ENCODE data around the gene KLHDC7A. TPM values are rescaled to one million over a fixed set of nuclear protein-coding genes. Genes with fewer than 3 reads are reported as not detected.

Gene KLHDC7A
- total and polyA plus RNA-seq, 2 of the 4 experiments (the other 2 are of a cell fraction): not detected

DNA sequence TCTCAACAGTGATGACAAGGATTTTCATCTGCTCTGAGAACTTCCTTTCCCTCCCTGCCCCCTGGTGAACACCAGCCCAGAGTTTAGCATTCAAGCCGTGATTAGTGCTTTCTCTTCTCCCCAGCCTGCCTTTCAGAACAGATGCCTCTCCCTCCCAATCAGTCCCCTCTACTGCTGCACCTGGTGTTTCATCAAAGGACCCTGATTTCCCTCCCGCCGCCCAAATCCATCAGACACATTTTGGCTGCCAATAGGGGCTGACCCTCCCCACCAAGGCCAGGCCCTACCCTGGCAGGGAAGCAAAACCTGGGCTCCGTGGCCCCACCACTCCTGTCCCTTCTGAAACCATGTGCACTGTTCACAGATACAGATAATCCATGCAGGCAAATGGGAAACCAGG lies 34.0 kb upstream of the KLHDC7A start:
- Histone ChIP-seq H3K79me1 (ENCODE audit: low read depth in 1 of 2, low read length in 2 of 2) (no peaks in the 10 kb centered on the region), H3K9ac (ENCODE audit: low read depth, low read length) (no peak overlapping the region), H4K20me1 (ENCODE audit: insufficient read depth, low read length) (no peaks in the 10 kb centered on the region), H3K36me3 (ENCODE audit: control insufficient read depth, insufficient read depth, low read length) (no peaks in the 10 kb centered on the region), H2BK5ac (ENCODE audit: low read depth, low read length, poor library complexity, severe bottlenecking) (no peak overlapping the region), H3K9me1 (ENCODE audit: insufficient read depth, low read length) (no peaks in the 10 kb centered on the region), H2AK5ac (ENCODE audit: low read depth, low read length) (no peak overlapping the region), H4K91ac (ENCODE audit: insufficient read depth, low read depth, low read length) (no peak overlapping the region), H4K8ac (ENCODE audit: low read depth in 2 of 2, low read length in 2 of 2) (no peak overlapping the region), H3K9me3 (ENCODE audit: control insufficient read depth, insufficient read depth, low read length) (peaks cover 24% of the 10 kb centered on the region), H3K27ac (ENCODE audit: insufficient read depth, low read length) (no peak overlapping the region), H3K4me1 (ENCODE audit: control insufficient read depth, insufficient read depth, low read length) (no peaks in the 10 kb centered on the region), H2AK9ac (replicated peaks; ENCODE audit: low read depth, low read length, poor library complexity) (no peak overlapping the region), H2BK120ac (ENCODE audit: low read depth, low read length) (no peak overlapping the region), H2BK20ac (ENCODE audit: low read depth, low read length) (no peak overlapping the region), H3K56ac (ENCODE audit: extremely low read depth, insufficient read depth, low read length) (no peak overlapping the region), H3K4me3 (ENCODE audit: insufficient read depth, low read depth, low read length) (no peak overlapping the region), H2AFZ (replicated peaks; ENCODE audit: low read length, poor library complexity) (no peak overlapping the region), H3K14ac (replicated peaks; ENCODE audit: low read depth, low read length) (no peak overlapping the region), H3K27me3 (ENCODE audit: control insufficient read depth, insufficient read depth, low read length) (no peaks in the 10 kb centered on the region), H3K18ac (ENCODE audit: low read depth, low read length) (no peak overlapping the region), H3K4me2 (ENCODE audit: low read depth, low read length) (no peak overlapping the region), H3K23ac (ENCODE audit: low read depth, low read length) (no peak overlapping the region), H3K4ac (ENCODE audit: low read depth, low read length) (no peak overlapping the region), H4K5ac (ENCODE audit: low read depth, low read length) (no peak overlapping the region), H2BK15ac (ENCODE audit: low read depth, low read length) (no peak overlapping the region)
- DNase-seq: no peak
- no peak for ATAC-seq (ENCODE audit: low read depth)
- 27% methylated on average over 2 of the region's 4 CpGs; no CpG with 5 or more reads in 1 of the 2 experiments for WGBS, 2 experiments (ENCODE audit: extremely low coverage in 2 of 2, insufficient read length in 1 of 2)
- BruUV-seq (replicated peaks): no TSS peak
- intact Hi-C loops (cut with micrococcal nuclease) (no loop called here), in situ Hi-C loops (cut with MboI; ENCODE audit: low sequenced_read_pairs) (no loop called here), dilution Hi-C loops (cut with HindIII; ENCODE audit: low sequenced_read_pairs, unreplicated experiment) (no loop called here)
- no peak for TF ChIP-seq NFE2L2 (IDR thresholded peaks at IDR 0.05; ENCODE audit: low read depth, low read length)
- no peak for TF ChIP-seq MAZ (IDR thresholded peaks at IDR 0.05; ENCODE audit: borderline replicate concordance, low read depth, low read length)
- TF ChIP-seq MAFK (IDR thresholded peaks at IDR 0.05; ENCODE audit: low read depth, low read length): no peak
- TF ChIP-seq RAD21 (IDR thresholded peaks at IDR 0.05; ENCODE audit: low read length): no peak
- no peak for TF ChIP-seq CEBPB (IDR thresholded peaks at IDR 0.05; ENCODE audit: low read depth, low read length)
- TF ChIP-seq POLR2A (IDR thresholded peaks at IDR 0.05; ENCODE audit: low read depth, low read length): no peak
- TF ChIP-seq, protein P1, sequence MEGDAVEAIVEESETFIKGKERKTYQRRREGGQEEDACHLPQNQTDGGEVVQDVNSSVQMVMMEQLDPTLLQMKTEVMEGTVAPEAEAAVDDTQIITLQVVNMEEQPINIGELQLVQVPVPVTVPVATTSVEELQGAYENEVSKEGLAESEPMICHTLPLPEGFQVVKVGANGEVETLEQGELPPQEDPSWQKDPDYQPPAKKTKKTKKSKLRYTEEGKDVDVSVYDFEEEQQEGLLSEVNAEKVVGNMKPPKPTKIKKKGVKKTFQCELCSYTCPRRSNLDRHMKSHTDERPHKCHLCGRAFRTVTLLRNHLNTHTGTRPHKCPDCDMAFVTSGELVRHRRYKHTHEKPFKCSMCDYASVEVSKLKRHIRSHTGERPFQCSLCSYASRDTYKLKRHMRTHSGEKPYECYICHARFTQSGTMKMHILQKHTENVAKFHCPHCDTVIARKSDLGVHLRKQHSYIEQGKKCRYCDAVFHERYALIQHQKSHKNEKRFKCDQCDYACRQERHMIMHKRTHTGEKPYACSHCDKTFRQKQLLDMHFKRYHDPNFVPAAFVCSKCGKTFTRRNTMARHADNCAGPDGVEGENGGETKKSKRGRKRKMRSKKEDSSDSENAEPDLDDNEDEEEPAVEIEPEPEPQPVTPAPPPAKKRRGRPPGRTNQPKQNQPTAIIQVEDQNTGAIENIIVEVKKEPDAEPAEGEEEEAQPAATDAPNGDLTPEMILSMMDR (conservative IDR thresholded peaks at IDR 0.05; ENCODE audit: low read depth, low read length): no peak
- TF ChIP-seq RFX5 (IDR thresholded peaks at IDR 0.05; ENCODE audit: low read depth, low read length): no peak
- TF ChIP-seq BHLHE40 (IDR thresholded peaks at IDR 0.05; ENCODE audit: low read depth, low read length): no peak
- TF ChIP-seq FOS (IDR thresholded peaks at IDR 0.05; ENCODE audit: low read depth, low read length): no peak
- TF ChIP-seq MXI1 (IDR thresholded peaks at IDR 0.05; ENCODE audit: borderline replicate concordance, low read depth, low read length): no peak
- no peak for TF ChIP-seq CHD1 (IDR thresholded peaks at IDR 0.05; ENCODE audit: low read depth, low read length)
- no peak for TF ChIP-seq SMC3 (IDR thresholded peaks at IDR 0.05; ENCODE audit: low read depth, low read length)
- TF ChIP-seq, protein P2, sequence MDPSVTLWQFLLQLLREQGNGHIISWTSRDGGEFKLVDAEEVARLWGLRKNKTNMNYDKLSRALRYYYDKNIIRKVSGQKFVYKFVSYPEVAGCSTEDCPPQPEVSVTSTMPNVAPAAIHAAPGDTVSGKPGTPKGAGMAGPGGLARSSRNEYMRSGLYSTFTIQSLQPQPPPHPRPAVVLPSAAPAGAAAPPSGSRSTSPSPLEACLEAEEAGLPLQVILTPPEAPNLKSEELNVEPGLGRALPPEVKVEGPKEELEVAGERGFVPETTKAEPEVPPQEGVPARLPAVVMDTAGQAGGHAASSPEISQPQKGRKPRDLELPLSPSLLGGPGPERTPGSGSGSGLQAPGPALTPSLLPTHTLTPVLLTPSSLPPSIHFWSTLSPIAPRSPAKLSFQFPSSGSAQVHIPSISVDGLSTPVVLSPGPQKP (IDR thresholded peaks at IDR 0.05; ENCODE audit: borderline replicate concordance, low read depth, low read length): no peak
- ChIA-PET POLR2A (ENCODE audit: unreplicated experiment) (no interaction called here), CTCF (no interaction called here)

Measured in IMR-90 (cell line).